HCT116 (cell line): ENCODE results near the gene SECISBP2. TPM values are rescaled to one million over a fixed set of nuclear protein-coding genes. Genes with fewer than 3 reads are reported as not detected.

Source experiments
- ATAC-seq: fragments of 200-7000 bp; cut with Tn5 transposase; 2 replicates; pipeline ENCODE4 v1.9.1; 2020; ENCODE audit warnings: mild to moderate bottlenecking, moderate library complexity
- BruUV-seq: library from RNA; stranded (reverse); fragments of 400-500 nt; replicated peaks from 2 replicates; lab custom pipeline; 2021; lab: Mats Ljungman, UMichigan
- CTCF ChIA-PET: fragments of 300-600 bp; sonication (Branson Sonifier 250); formaldehyde crosslinking; loops from one replicate; lab custom pipeline; 2021; ENCODE audit warnings: antibody characterized with exemption; lab: Charles Lee
- POLR2A ChIA-PET: fragments of 300-600, 350-600 bp; sonication (Branson Sonifier 250); formaldehyde crosslinking; loops from one replicate; lab custom pipeline; 2021; ENCODE audit warnings: antibody characterized with exemption; lab: Charles Lee
- RAD21 ChIA-PET, 2 experiments: fragments of 300-600 bp; sonication (Branson Sonifier 250); formaldehyde crosslinking; loops; one replicate each; lab custom pipeline; 2023; ENCODE audit warnings: low total read pairs in 2 of 2; ENCODE audit not compliant: uncharacterized antibody in 2 of 2, unreplicated experiment in 2 of 2, low non-redundant PET in 1 of 2; lab: Charles Lee
- DNase-seq: peaks from one replicate; pipeline ENCODE4 v3.0.0-alpha.2; 2010; ENCODE audit warnings: low read depth, low spot score
- H2AFZ ChIP-seq: fragments of 200-600 bp; shearing (Covaris generic), sonication (generic); 2 replicates; pipeline ENCODE4 v1.6.1; 2017; ENCODE audit warnings: low read depth, mixed run types, mixed read lengths, antibody characterized with exemption, low read length; ENCODE audit not compliant: poor library complexity, severe bottlenecking
- H3K27ac ChIP-seq: 2 replicates; pipeline ENCODE4 v1.5.1; 2012; ENCODE audit warnings: low read depth, low read length
- H3K27me3 ChIP-seq: fragments of 200-600 bp; sonication (generic); 2 replicates; pipeline ENCODE4 v1.6.1; 2016; ENCODE audit warnings: mixed run types, low read length, mixed read lengths; ENCODE audit not compliant: insufficient read depth
- H3K36me3 ChIP-seq, 2 experiments: fragments of 200-500 bp in 1 of 2; fragments of 200-600 bp in 1 of 2; sonication (Bioruptor generic) in 1 of 2; sonication (generic) in 1 of 2; 2 replicates each; pipeline versions ENCODE4 v1.5.1 to v1.6.1; 2014 to 2016; ENCODE audit warnings: low read length in 2 of 2, inconsistent platforms in 1 of 2, mixed read lengths in 1 of 2, mixed run types in 1 of 2; ENCODE audit not compliant: insufficient read depth in 2 of 2, control insufficient read depth in 1 of 2
- H3K4me1 ChIP-seq, 2 experiments: fragments of 200-600 bp in 1 of 2; sonication (generic) in 1 of 2; 2 replicates each; pipeline versions ENCODE4 v1.5.1 to v1.6.1; 2012 to 2017; ENCODE audit warnings: low read length in 2 of 2, inconsistent platforms in 1 of 2, mild to moderate bottlenecking in 1 of 2, mixed read lengths in 1 of 2, mixed run types in 1 of 2, moderate library complexity in 1 of 2; ENCODE audit not compliant: insufficient read depth in 2 of 2, control insufficient read depth in 1 of 2
- H3K4me2 ChIP-seq: fragments of 200-600 bp; sonication (generic); 2 replicates; pipeline ENCODE4 v1.6.1; 2017; ENCODE audit warnings: mixed run types, low read length, mixed read lengths
- H3K4me3 ChIP-seq, 2 experiments: fragments of 200-600 bp in 1 of 2; sonication (generic) in 1 of 2; replicated peaks in 1 of 2; 2 replicates each; pipeline ENCODE4 v1.5.1; 2011 to 2016; ENCODE audit warnings: low read length in 2 of 2, control low read depth in 1 of 2, low read depth in 1 of 2, mild to moderate bottlenecking in 1 of 2, mixed read lengths in 1 of 2, mixed run types in 1 of 2
- H3K79me2 ChIP-seq: fragments of 200-600 bp; sonication (generic); 2 replicates; pipeline ENCODE4 v1.6.1; 2017; ENCODE audit warnings: mild to moderate bottlenecking, mixed run types, low read length, moderate library complexity, mixed read lengths; ENCODE audit not compliant: insufficient read depth
- H3K9ac ChIP-seq: fragments of 200-600 bp; sonication (generic); 2 replicates; pipeline ENCODE4 v1.6.1; 2016; ENCODE audit warnings: low read length, mixed read lengths
- H3K9me2 ChIP-seq: fragments of 200-600 bp; sonication (generic), shearing (Covaris generic); 2 replicates; pipeline ENCODE4 v1.6.1; 2017; ENCODE audit warnings: mixed run types, mild to moderate bottlenecking, moderate library complexity; ENCODE audit not compliant: insufficient read depth
- H3K9me3 ChIP-seq, 2 experiments: fragments of 200-500 bp in 1 of 2; fragments of 200-600 bp in 1 of 2; sonication (Bioruptor generic) in 1 of 2; sonication (generic) in 1 of 2; 2 replicates each; pipeline ENCODE4 v1.6.1; 2014 to 2017; ENCODE audit warnings: low read length in 2 of 2, mixed read lengths in 2 of 2, inconsistent platforms in 1 of 2, low read depth in 1 of 2, mild to moderate bottlenecking in 1 of 2, mixed run types in 1 of 2, moderate library complexity in 1 of 2; ENCODE audit not compliant: control insufficient read depth in 1 of 2, insufficient read depth in 1 of 2
- H4K20me1 ChIP-seq: fragments of 200-600 bp; sonication (generic), shearing (Covaris generic); 2 replicates; pipeline ENCODE4 v1.6.1; 2017; ENCODE audit warnings: mixed run types, mild to moderate bottlenecking, moderate library complexity; ENCODE audit not compliant: insufficient read depth
- ATF3 ChIP-seq: IDR thresholded peaks from 2 replicates; pipeline ENCODE4 v1.6.1; 2012
- CEBPB ChIP-seq: IDR thresholded peaks from 2 replicates; pipeline ENCODE4 v1.6.1; 2012; ENCODE audit warnings: low read depth
- EGR1 ChIP-seq: IDR thresholded peaks from 2 replicates; pipeline ENCODE4 v1.6.1; 2012; ENCODE audit warnings: low read depth
- ELF1 ChIP-seq: IDR thresholded peaks from 2 replicates; pipeline ENCODE4 v1.6.1; 2012; ENCODE audit warnings: low read depth, borderline replicate concordance
- FOSL1 ChIP-seq: IDR thresholded peaks from 2 replicates; pipeline ENCODE4 v1.6.1; 2012; ENCODE audit warnings: low read depth
- JUND ChIP-seq: IDR thresholded peaks from 2 replicates; pipeline ENCODE4 v1.6.1; 2012
- MAX ChIP-seq: IDR thresholded peaks from 2 replicates; pipeline ENCODE4 v1.6.1; 2012
- POLR2A ChIP-seq: IDR thresholded peaks from 2 replicates; pipeline ENCODE4 v1.7.0; 2011; ENCODE audit warnings: borderline replicate concordance; ENCODE audit not compliant: insufficient read depth, insufficient read length; ENCODE audit errors: extremely low read depth
- POLR2AphosphoS5 ChIP-seq: IDR thresholded peaks from 2 replicates; pipeline ENCODE4 v1.6.1; 2011; ENCODE audit warnings: mild to moderate bottlenecking, low read depth, low read length, moderate library complexity
- SIN3A ChIP-seq: IDR thresholded peaks from 2 replicates; pipeline ENCODE4 v1.6.1; 2012; ENCODE audit warnings: low read depth
- SP1 ChIP-seq: IDR thresholded peaks from 2 replicates; pipeline ENCODE4 v1.6.1; 2012; ENCODE audit warnings: low read depth
- SRF ChIP-seq: IDR thresholded peaks from 2 replicates; pipeline ENCODE4 v1.6.1; 2012; ENCODE audit warnings: low read depth
- TCF7L2 ChIP-seq: IDR thresholded peaks from 2 replicates; pipeline ENCODE4 v1.7.0; 2011; ENCODE audit warnings: borderline replicate concordance, inconsistent platforms; ENCODE audit not compliant: insufficient read depth, insufficient read length; ENCODE audit errors: extremely low read depth
- YY1 ChIP-seq: IDR thresholded peaks from 2 replicates; pipeline ENCODE4 v1.6.1; 2011; ENCODE audit warnings: low read length, low read depth, moderate library complexity, mild to moderate bottlenecking; ENCODE audit not compliant: insufficient replicate concordance; ENCODE audit errors: extremely low read depth
- ZBTB33 ChIP-seq: IDR thresholded peaks from 2 replicates; pipeline ENCODE4 v1.6.1; 2011; ENCODE audit warnings: mild to moderate bottlenecking, low read length, moderate library complexity; ENCODE audit not compliant: insufficient replicate concordance; ENCODE audit errors: extremely low read depth
- ZNF274 ChIP-seq: fragments of 200-500 bp; sonication (Bioruptor generic); IDR thresholded peaks from 2 replicates; pipeline ENCODE4 v1.6.1; 2014; ENCODE audit warnings: mild to moderate bottlenecking, low read depth, low read length, inconsistent platforms
- intact Hi-C: fragments of 100-400 bp; cut with micrococcal nuclease; formaldehyde crosslinking; loops from 2 replicates; pipeline ENCODE4 v1.10.0; 2022
- total RNA-seq: library from RNA; stranded (reverse); gene quantifications from one replicate; pipeline ENCODE4 v1.2.1, GENCODE V29; 2021; ENCODE audit not compliant: unreplicated experiment
- TF ChIP-seq, protein P1 (sequence below): IDR thresholded peaks from 2 replicates; pipeline ENCODE4 v1.6.1; 2012; ENCODE audit warnings: low read depth

The SECISBP2 gene
- total RNA-seq, 1 experiment from 2014 or later = 41.6 TPM

- TF ChIP-seq YY1 (no peak), ZBTB33 (no peak), EGR1 (no peak), POLR2AphosphoS5 (no peak), SIN3A (no peak), ATF3 (no peak)
These were observed 35.7 kb downstream of the SECISBP2 start (continued) for GRCh38 chr9:89353989-89354388.

DNA sequence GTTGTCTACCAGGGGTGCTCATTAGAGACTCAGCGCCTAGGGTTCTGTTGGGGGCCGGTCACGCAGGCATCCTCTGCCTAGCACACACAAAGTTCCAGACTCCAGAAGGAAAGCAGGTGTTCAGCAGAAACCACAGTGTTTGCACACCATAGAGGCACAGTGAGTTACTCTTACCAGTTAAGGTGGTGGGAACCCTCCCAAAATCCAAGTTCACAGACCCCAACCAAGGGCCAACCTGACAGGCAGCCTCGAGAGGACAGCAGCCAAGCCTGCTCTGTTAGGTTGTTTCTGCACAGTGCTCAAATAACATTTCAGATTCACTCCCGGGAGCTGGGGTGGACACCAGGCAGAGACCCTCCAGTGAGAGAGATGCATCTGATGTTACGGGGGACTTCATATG is 36.2 kb downstream of the SECISBP2 start:
- ATAC-seq (no peak), DNase-seq (no peak)
- Histone ChIP-seq H3K27ac (no peak overlapping the region), H3K4me1 (no peaks in the 10 kb centered on the region), H3K4me2 (no peak overlapping the region), H3K27me3 (no peaks in the 10 kb centered on the region)
- no peak for TF ChIP-seq ELF1
- TF ChIP-seq ZNF274 = no peak
- TF ChIP-seq MAX = no peak
- TF ChIP-seq TCF7L2 = no peak
- TF ChIP-seq, protein P1, sequence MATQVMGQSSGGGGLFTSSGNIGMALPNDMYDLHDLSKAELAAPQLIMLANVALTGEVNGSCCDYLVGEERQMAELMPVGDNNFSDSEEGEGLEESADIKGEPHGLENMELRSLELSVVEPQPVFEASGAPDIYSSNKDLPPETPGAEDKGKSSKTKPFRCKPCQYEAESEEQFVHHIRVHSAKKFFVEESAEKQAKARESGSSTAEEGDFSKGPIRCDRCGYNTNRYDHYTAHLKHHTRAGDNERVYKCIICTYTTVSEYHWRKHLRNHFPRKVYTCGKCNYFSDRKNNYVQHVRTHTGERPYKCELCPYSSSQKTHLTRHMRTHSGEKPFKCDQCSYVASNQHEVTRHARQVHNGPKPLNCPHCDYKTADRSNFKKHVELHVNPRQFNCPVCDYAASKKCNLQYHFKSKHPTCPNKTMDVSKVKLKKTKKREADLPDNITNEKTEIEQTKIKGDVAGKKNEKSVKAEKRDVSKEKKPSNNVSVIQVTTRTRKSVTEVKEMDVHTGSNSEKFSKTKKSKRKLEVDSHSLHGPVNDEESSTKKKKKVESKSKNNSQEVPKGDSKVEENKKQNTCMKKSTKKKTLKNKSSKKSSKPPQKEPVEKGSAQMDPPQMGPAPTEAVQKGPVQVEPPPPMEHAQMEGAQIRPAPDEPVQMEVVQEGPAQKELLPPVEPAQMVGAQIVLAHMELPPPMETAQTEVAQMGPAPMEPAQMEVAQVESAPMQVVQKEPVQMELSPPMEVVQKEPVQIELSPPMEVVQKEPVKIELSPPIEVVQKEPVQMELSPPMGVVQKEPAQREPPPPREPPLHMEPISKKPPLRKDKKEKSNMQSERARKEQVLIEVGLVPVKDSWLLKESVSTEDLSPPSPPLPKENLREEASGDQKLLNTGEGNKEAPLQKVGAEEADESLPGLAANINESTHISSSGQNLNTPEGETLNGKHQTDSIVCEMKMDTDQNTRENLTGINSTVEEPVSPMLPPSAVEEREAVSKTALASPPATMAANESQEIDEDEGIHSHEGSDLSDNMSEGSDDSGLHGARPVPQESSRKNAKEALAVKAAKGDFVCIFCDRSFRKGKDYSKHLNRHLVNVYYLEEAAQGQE = no peak
- TF ChIP-seq FOSL1 = no peak
- no peak for TF ChIP-seq SP1
- no peak for TF ChIP-seq YY1
- no peak for TF ChIP-seq EGR1
- no peak for TF ChIP-seq CEBPB
- TF ChIP-seq POLR2AphosphoS5 = no peak
- no peak for TF ChIP-seq SRF
- TF ChIP-seq JUND = no peak
- no peak for TF ChIP-seq ATF3
- no peak for TF ChIP-seq ZBTB33
- TF ChIP-seq POLR2A = no peak
- no peak for TF ChIP-seq SIN3A
- TF ChIP-seq, all 23 proteins: peak for 0
- H3K9me3 ChIP-seq = no peaks in the 10 kb centered on the region
- H4K20me1 ChIP-seq = no peaks in the 10 kb centered on the region
- POLR2A ChIA-PET = no interaction called here
- H3K36me3 ChIP-seq = peaks cover 32 to 40% of the 10 kb centered on the region in 2 experiments
- intact Hi-C loops = no loop called here
- CTCF ChIA-PET = no interaction called here
- no peaks in the 10 kb centered on the region for H3K9me2 ChIP-seq
- no peak overlapping the region for H3K9ac ChIP-seq
- BruUV-seq = no TSS peak
- no peak overlapping the region for H2AFZ ChIP-seq
- RAD21 ChIA-PET = no interaction called here
- no peaks in the 10 kb centered on the region for H3K79me2 ChIP-seq
- no peak overlapping the region for H3K4me3 ChIP-seq
